ENCODE measurements around the gene UVRAG.
A peak's percentile ranks its signal among the peaks of the same experiment; 100 is the strongest.

The UVRAG gene

GRCh38 chr11:76175783-76176182 lies 360.8 kb downstream of the UVRAG start:
- DNase-seq: no peak

- DNase-seq: no peak
Observed at GRCh38 chr11:76176463-76176862, 361.5 kb downstream of the UVRAG start.

GRCh38 chr11:76177250-76177686 lies 362.3 kb downstream of the UVRAG start:
- DNase-seq: no peak

GRCh38 chr11:76179147-76179546 lies 364.1 kb downstream of the UVRAG start:
- no peak for DNase-seq

GRCh38 chr11:76181371-76181770 lies 366.4 kb downstream of the UVRAG start:
- no peak for DNase-seq

- peak; percentile 88 for DNase-seq
Observed at GRCh38 chr11:76184551-76184993, 369.6 kb downstream of the UVRAG start.

GRCh38 chr11:76185511-76185910 lies 370.5 kb downstream of the UVRAG start:
- no peak for DNase-seq

- no peak for DNase-seq
Observed at GRCh38 chr11:76185931-76186401, 371.0 kb downstream of the UVRAG start.

GRCh38 chr11:76186776-76187279 lies 371.8 kb downstream of the UVRAG start:
- no peak for DNase-seq

GRCh38 chr11:76188873-76189272 lies 373.9 kb downstream of the UVRAG start:
- DNase-seq: no peak

- no peak for DNase-seq
Observed at GRCh38 chr11:76189682-76190081, 374.7 kb downstream of the UVRAG start.

GRCh38 chr11:76190376-76190775 lies 375.4 kb downstream of the UVRAG start:
- no peak for DNase-seq
